K562 (cell line): ENCODE measurements around the gene NHSL2. TPM values are rescaled to one million over a fixed set of nuclear protein-coding genes. Genes with fewer than 3 reads are reported as not detected.

Experiments
- ATAC-seq: fragments of 200-7000 bp; cut with Tn5 transposase; 3 replicates; pipeline ENCODE4 v1.9.1; 2020; ENCODE audit warnings: moderate library complexity
- BruUV-seq: library from RNA; stranded (reverse); fragments of 400-500 nt; replicated peaks from 2 replicates; lab custom pipeline; 2021; lab: Mats Ljungman, UMichigan
- CTCF ChIA-PET: fragments of 300-600 bp; formaldehyde crosslinking; extraction: SDS; loops from one replicate; lab custom pipeline; 2021; ENCODE audit warnings: low intra/inter-chr PET ratio; lab: Yijun Ruan, JAX
- POLR2A ChIA-PET: fragments of 300-600, 350-650 bp; sonication (Branson Sonifier 250); formaldehyde crosslinking; extraction: SDS; loops from one replicate; lab custom pipeline; 2021; ENCODE audit warnings: antibody characterized with exemption, inconsistent platforms; lab: Yijun Ruan, JAX
- DNase-seq, 4 experiments: peaks; one replicate each; pipeline versions ENCODE4 v3.0.0 to v3.0.0-alpha.2; 2011 to 2018; ENCODE audit warnings: low spot score in 3 of 4, mixed read lengths in 3 of 4; ENCODE audit errors: extremely low read depth in 1 of 4
- FAIRE-seq: peaks from 2 replicates; lab custom pipeline; 2011; peaks lifted over from hg19 to GRCh38; lab: Jason Lieb, UNC
- H2AFZ ChIP-seq: 2 replicates; pipeline ENCODE4 v1.6.0; 2011; ENCODE audit warnings: low read depth, low read length, control low read depth, inconsistent platforms
- H3K27ac ChIP-seq: fragments of 200-600 bp; 3 replicates; pipeline ENCODE4 v1.8.0; 2011; ENCODE audit warnings: low read depth, mild to moderate bottlenecking, control low read depth, inconsistent platforms, low read length, moderate library complexity, mixed read lengths; ENCODE audit errors: extremely low read depth
- H3K27me3 ChIP-seq, 2 experiments: fragments of 300-600 bp in 1 of 2; 2 replicates in 1 of 2; 3 replicates in 1 of 2; pipeline versions ENCODE4 v1.6.0 to v1.8.0; 2011; ENCODE audit warnings: inconsistent platforms in 2 of 2, low read length in 2 of 2, mild to moderate bottlenecking in 1 of 2, mixed read lengths in 1 of 2, moderate library complexity in 1 of 2; ENCODE audit not compliant: control insufficient read depth in 2 of 2, insufficient read depth in 2 of 2
- H3K36me3 ChIP-seq: fragments of 300-600 bp; 3 replicates; pipeline ENCODE4 v1.8.0; 2011; ENCODE audit warnings: mild to moderate bottlenecking, low read length, inconsistent platforms; ENCODE audit not compliant: control insufficient read depth, insufficient read depth
- H3K4me1 ChIP-seq, 2 experiments: fragments of 200-600 bp in 1 of 2; replicated peaks in 1 of 2; 2 replicates in 1 of 2; 3 replicates in 1 of 2; pipeline versions ENCODE4 v1.5.1 to v1.8.0; 2011; ENCODE audit warnings: inconsistent platforms in 2 of 2, low read length in 2 of 2, mild to moderate bottlenecking in 1 of 2, mixed read lengths in 1 of 2, moderate library complexity in 1 of 2; ENCODE audit not compliant: control insufficient read depth in 2 of 2, insufficient read depth in 2 of 2
- H3K4me2 ChIP-seq: 2 replicates; pipeline ENCODE4 v1.6.1; 2011; ENCODE audit warnings: low read length, control low read depth, inconsistent platforms, mixed read lengths; ENCODE audit not compliant: insufficient read depth
- H3K4me3 ChIP-seq: fragments of 200-600 bp; sonication (generic), shearing (Covaris generic); 2 replicates; pipeline ENCODE4 v1.5.1; 2016; ENCODE audit warnings: control low read depth, inconsistent platforms
- H3K79me2 ChIP-seq: fragments of 200-600 bp; 3 replicates; pipeline ENCODE4 v1.8.0; 2011; ENCODE audit warnings: low read length, inconsistent platforms; ENCODE audit not compliant: control insufficient read depth, insufficient read depth
- H3K9ac ChIP-seq, 2 experiments: 2 replicates each; pipeline versions ENCODE4 v1.6.0 to v1.6.1; 2011; ENCODE audit warnings: low read depth in 2 of 2, low read length in 2 of 2, control low read depth in 1 of 2, inconsistent platforms in 1 of 2, mild to moderate bottlenecking in 1 of 2, mixed read lengths in 1 of 2; ENCODE audit not compliant: insufficient read depth in 1 of 2
- H3K9me1 ChIP-seq: one replicate; pipeline ENCODE4 v1.6.0; 2011; ENCODE audit warnings: inconsistent platforms, mild to moderate bottlenecking, low read length, moderate library complexity; ENCODE audit not compliant: control insufficient read depth, insufficient read depth
- H3K9me3 ChIP-seq: replicated peaks from 2 replicates; pipeline ENCODE4 v1.5.1; 2011; ENCODE audit warnings: low read depth, low read length, inconsistent platforms; ENCODE audit not compliant: control insufficient read depth, insufficient read depth
- H4K20me1 ChIP-seq: replicated peaks from 2 replicates; pipeline ENCODE4 v1.6.1; 2011; ENCODE audit warnings: low read length, inconsistent platforms, mixed read lengths; ENCODE audit not compliant: control insufficient read depth, insufficient read depth
- COPS2 ChIP-seq: fragments of 450-650 bp; conservative IDR thresholded peaks from 2 replicates; pipeline ENCODE4 v1.6.1; 2016; ENCODE audit warnings: mild to moderate bottlenecking, moderate library complexity
- HEY1 ChIP-seq: fragments of 250-450 bp; sonication (Bioruptor Pico); IDR thresholded peaks from 2 replicates; pipeline ENCODE4 v1.5.0; 2020; ENCODE audit warnings: mild to moderate bottlenecking, moderate library complexity, borderline replicate concordance
- ILK ChIP-seq: fragments of 450-650 bp; IDR thresholded peaks from 2 replicates; pipeline ENCODE4 v1.6.1; 2016; ENCODE audit warnings: missing genetic modification characterization, low read depth, mild to moderate bottlenecking, missing compliant biosample characterization, moderate library complexity, borderline replicate concordance
- ZNF318 ChIP-seq, 2 experiments: fragments of 450-650 bp; IDR thresholded peaks; 2 replicates each; pipeline ENCODE4 v1.6.1; 2016; ENCODE audit warnings: mild to moderate bottlenecking in 2 of 2, borderline replicate concordance in 1 of 2, low read depth in 1 of 2, moderate library complexity in 1 of 2
- ZNF76 ChIP-seq: fragments of 250-450 bp; sonication (Bioruptor Pico); IDR thresholded peaks from 2 replicates; pipeline ENCODE4 v1.4.0; 2020; ENCODE audit warnings: mild to moderate bottlenecking, moderate library complexity, borderline replicate concordance
- in situ Hi-C: fragments of 300-500 bp; cut with MboI; formaldehyde crosslinking; loops from 4 replicates; pipeline ENCODE4 v1.15.0; 2018; ENCODE audit warnings: inconsistent platforms, mixed read lengths
- intact Hi-C: fragments of 100-400 bp; cut with micrococcal nuclease; formaldehyde crosslinking; loops from 2 replicates; pipeline ENCODE4 v1.14.2; 2022
- polyA plus RNA-seq, 8 experiments: library from polyadenylated mRNA; depleted of rRNA in 4 of 8; stranded (reverse) in 5 of 8; unstranded in 3 of 8; fragments of >200 nt; fragmentation: Nextera tagmentation in 2 of 8; fragmentation: Illumina TruSeq in 1 of 8; extraction: Ambion mirVana in 2 of 8; extraction: Trizol in 1 of 8; gene quantifications; 2 replicates each; pipeline versions ENCODE4 v1.2.1 to v1.2.3, GENCODE V29; 2011 to 2014; ENCODE audit warnings: inconsistent platforms in 1 of 8, missing spikeins in 1 of 8
- total RNA-seq, 7 experiments: library from RNA; depleted of rRNA in 6 of 7; stranded (reverse); fragments of >200 nt in 6 of 7; fragmentation: Illumina TruSeq in 2 of 7; extraction: Trizol in 2 of 7; gene quantifications; 2 replicates each; pipeline versions ENCODE4 v1.2.1 to v1.2.3, GENCODE V29; 2011 to 2021; ENCODE audit warnings: low replicate concordance in 1 of 7

NHSL2 gene
- total and polyA plus RNA-seq, 9 of the 15 experiments (the other 6 are each of a cell fraction or from before 2014, with no cell fraction given): 0.02 TPM; not detected in 8

GRCh38 chrX:71953391-71953790 lies 42.7 kb downstream of the NHSL2 start:
- no peak overlapping the region for H3K4me2 ChIP-seq
- BruUV-seq: no TSS peak
- ChIA-PET POLR2A (no interaction called here), CTCF (no interaction called here)
- DNase-seq: no peak
- no peaks in the 10 kb centered on the region for H3K79me2 ChIP-seq
- H4K20me1 ChIP-seq: 0 out of 2 replicates have a peak, but pooled peaks cover 5% of the 10 kb centered on the region
- no peaks in the 10 kb centered on the region for H3K36me3 ChIP-seq
- H3K4me3 ChIP-seq: no peak overlapping the region
- no peak for ATAC-seq
- intact Hi-C loops (no loop called here), in situ Hi-C loops (no loop called here)
- H3K27me3 ChIP-seq: peaks cover 0 to 14% of the 10 kb centered on the region in 2 experiments; a peak in 3 of 5 replicates
- FAIRE-seq: no peak
- H3K9ac ChIP-seq: no peak overlapping the region
- no peaks in the 10 kb centered on the region; a peak in 1 of 5 replicates for H3K4me1 ChIP-seq
- H3K9me1 ChIP-seq: no peaks in the 10 kb centered on the region
- no peak overlapping the region for H2AFZ ChIP-seq
- no peak overlapping the region for H3K27ac ChIP-seq
- H3K9me3 ChIP-seq: no peaks in the 10 kb centered on the region
- TF ChIP-seq ZNF76 (CRISPR knock-in tag) (no peak), ZNF318 (IDR thresholded peaks at IDR 0.05; ENCODE audit: borderline replicate concordance in 1 of 2, low read depth in 1 of 2) (no peak), COPS2 (no peak), HEY1 (CRISPR knock-in tag) (no peak), ILK (tag) (no peak)
